Measurements from ENCODE around the gene KCNJ2.
A peak's percentile ranks its signal among the peaks of the same experiment; 100 is the strongest.

KCNJ2 gene

DNA sequence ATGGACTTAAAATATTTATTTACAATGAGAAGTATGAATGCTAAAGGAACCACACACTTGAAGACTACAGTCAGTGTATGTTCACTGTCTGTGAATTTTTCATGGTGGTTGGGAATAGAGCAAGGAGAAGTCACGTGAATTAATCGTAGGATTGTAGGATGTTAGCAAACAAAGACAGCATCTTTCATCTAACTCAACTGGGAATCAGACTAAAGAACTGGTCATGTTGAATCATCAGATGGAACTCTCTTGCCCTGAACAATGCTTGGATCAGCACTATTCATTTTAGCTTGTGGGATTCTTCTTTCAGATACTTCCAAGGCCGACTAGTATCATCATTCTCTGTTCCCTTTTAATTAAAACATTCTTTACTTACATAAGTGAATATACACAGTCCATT, 18.1 kb downstream of the KCNJ2 start:
- TF ChIP-seq, protein P1, sequence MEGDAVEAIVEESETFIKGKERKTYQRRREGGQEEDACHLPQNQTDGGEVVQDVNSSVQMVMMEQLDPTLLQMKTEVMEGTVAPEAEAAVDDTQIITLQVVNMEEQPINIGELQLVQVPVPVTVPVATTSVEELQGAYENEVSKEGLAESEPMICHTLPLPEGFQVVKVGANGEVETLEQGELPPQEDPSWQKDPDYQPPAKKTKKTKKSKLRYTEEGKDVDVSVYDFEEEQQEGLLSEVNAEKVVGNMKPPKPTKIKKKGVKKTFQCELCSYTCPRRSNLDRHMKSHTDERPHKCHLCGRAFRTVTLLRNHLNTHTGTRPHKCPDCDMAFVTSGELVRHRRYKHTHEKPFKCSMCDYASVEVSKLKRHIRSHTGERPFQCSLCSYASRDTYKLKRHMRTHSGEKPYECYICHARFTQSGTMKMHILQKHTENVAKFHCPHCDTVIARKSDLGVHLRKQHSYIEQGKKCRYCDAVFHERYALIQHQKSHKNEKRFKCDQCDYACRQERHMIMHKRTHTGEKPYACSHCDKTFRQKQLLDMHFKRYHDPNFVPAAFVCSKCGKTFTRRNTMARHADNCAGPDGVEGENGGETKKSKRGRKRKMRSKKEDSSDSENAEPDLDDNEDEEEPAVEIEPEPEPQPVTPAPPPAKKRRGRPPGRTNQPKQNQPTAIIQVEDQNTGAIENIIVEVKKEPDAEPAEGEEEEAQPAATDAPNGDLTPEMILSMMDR (IDR thresholded peaks at IDR 0.05; ENCODE audit: low read depth, low read length), result no peak
- H3K4me3 ChIP-seq (ENCODE audit: low read depth, low read length), result no peak overlapping the region
- in situ Hi-C loops (cut with HindIII; ENCODE audit: low sequenced_read_pairs), result no loop called here
- peak; percentile 67 for DNase-seq (ENCODE audit: low read depth, low spot score)

DNA sequence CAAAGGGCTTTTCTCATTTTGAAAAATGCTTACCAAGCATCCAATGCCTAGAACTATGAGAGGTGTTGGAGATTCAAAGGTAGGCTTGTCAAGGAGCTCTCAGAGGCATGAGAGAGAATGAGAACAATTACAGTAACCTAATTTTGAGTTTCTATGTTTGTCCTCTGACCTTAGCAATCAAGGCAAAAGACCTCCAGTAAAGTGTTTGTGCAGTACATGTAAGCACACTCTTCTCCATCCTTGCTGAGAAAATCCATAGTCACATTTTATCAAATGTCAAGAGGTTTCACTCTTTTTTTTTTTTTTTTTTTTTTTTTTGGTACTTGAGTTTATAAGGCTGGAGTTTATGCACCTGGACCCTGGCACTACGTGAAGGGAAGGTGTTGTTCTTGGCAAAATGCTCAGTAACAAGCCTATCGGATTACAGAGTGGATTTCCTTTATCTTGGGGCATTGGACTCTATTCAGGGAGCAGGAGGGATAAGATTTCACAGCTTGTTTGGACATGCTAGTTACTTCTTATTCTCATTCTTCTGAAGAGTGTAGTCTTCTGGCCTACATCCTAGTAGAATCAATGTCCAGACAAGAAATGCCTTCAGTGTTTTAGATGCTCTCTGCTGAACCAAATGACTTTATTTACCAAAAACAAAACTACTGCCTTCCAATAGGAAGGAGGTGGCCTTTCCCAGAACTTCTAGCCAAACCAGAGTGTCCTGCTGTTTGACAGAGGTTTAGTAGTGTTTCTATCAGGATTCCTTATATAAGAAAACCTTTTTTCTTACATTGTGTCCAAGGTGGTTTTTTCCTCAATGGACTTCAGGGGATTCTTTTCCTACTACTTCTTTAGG, 21.9 kb downstream of the KCNJ2 start:
- DNase-seq (ENCODE audit: low read depth, low spot score), result no peak
- TF ChIP-seq, protein P1 (IDR thresholded peaks at IDR 0.05; ENCODE audit: low read depth, low read length), result no peak
- H3K4me3 ChIP-seq (ENCODE audit: low read depth, low read length), result no peak overlapping the region
- in situ Hi-C loops (cut with HindIII; ENCODE audit: low sequenced_read_pairs), result no loop called here

DNA sequence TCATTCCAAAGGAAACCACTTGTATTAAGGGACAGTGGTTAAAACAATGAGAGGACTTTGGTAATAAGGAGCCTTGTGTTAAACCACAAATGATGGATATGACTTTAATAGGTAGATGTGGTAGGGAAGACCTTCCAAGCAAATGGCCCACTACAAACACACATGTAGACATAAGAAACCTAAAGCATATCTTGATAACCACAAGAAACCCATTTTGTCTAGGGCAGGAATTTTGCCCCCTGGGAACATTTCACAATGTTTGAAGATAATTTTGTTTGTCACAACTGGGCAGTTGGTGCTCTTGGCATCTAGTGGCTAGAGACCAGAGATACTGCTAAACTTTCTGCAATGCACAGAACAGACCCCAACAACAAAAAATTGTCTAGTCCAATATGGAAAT, 25.8 kb downstream of the KCNJ2 start:
- no peak for DNase-seq (ENCODE audit: low read depth, low spot score)

DNA sequence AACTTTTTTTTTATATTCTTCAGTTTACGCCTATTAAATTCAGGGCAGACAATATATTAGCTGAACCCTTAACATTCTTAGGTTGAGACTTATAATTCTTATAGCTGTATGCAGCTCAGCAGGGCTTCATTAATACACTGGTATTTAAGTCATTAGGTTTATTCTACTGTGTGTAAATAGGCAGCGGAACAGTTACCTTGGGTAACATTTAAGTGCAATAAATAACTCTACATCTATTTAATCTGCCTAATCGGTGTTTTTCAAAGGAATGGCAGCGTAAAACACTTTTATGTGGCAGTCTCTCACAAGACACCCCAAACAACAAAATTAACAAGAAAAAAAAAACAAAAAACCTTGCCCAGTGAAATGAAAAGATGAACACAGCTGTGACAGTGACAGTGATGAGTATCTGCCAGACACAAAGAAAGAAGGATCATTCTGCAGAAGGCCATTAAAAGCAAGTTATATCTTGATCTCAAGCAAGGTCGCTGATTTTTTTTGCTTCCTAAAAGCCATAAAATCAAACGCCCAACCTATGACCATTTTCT, 32.6 kb downstream of the KCNJ2 start:
- no peak for DNase-seq (ENCODE audit: low read depth, low spot score)
- no peak overlapping the region for H3K4me3 ChIP-seq (ENCODE audit: low read depth, low read length)
- TF ChIP-seq, protein P1 (IDR thresholded peaks at IDR 0.05; ENCODE audit: low read depth, low read length), result no peak
- in situ Hi-C loops (cut with HindIII; ENCODE audit: low sequenced_read_pairs), result no loop called here

More for the DNA sequence above, 25.8 kb downstream of the KCNJ2 start:
- TF ChIP-seq, protein P1 (IDR thresholded peaks at IDR 0.05; ENCODE audit: low read depth, low read length), result no peak
- in situ Hi-C loops (cut with HindIII; ENCODE audit: low sequenced_read_pairs), result no loop called here
- H3K4me3 ChIP-seq (ENCODE audit: low read depth, low read length), result no peak overlapping the region

DNA sequence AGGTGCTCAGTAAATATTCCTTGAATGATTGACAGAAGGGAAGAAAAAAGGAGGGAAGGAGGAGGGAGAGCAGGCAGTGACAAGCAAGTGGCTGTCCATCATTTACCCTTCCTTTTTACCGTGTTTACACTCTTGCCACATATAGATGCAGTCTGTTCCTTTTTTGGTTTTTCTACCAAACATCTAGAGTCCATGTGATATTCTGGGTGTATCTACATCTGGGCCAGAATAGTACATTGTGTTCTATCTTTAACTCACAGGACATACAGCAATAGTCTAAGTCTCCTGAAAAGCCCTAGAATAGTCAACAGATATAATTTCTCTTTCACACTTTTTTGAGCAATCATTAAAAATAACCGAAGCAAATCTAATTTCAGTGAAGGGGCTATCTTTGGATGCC, 33.5 kb downstream of the KCNJ2 start:
- no peak overlapping the region for H3K4me3 ChIP-seq (ENCODE audit: low read depth, low read length)
- in situ Hi-C loops (cut with HindIII; ENCODE audit: low sequenced_read_pairs), result no loop called here
- no peak for DNase-seq (ENCODE audit: low read depth, low spot score)
- TF ChIP-seq, protein P1 (IDR thresholded peaks at IDR 0.05; ENCODE audit: low read depth, low read length), result no peak

DNA sequence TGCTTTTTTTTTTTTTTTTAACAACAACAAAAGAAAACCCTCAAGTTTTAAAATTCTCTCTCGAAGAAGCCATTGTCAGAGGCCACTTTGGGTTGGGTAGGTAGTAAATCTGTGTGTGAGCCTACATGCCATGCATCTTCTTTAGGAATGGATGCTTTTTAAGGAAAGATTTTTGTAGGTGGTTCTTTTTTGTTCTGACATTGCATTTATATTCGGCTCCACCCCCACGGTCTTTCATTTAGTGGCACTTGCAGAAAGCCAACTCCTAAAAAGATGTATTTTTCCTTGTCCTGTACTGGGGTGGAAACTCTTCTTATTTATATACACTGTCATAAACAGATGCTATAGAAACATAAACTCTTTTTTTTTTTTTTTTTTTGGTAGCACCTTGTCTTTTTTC, 35.1 kb downstream of the KCNJ2 start:
- in situ Hi-C loops (cut with HindIII; ENCODE audit: low sequenced_read_pairs), result no loop called here
- no peak overlapping the region for H3K4me3 ChIP-seq (ENCODE audit: low read depth, low read length)
- TF ChIP-seq, protein P1 (IDR thresholded peaks at IDR 0.05; ENCODE audit: low read depth, low read length), result no peak
- no peak for DNase-seq (ENCODE audit: low read depth, low spot score)

Measured in astrocyte of the spinal cord (primary cell).